IPS-NIHi11 (cell line): ENCODE results near the gene LIN7B.
"Not testable (repeated sequence)": the region's sequence is repeated elsewhere in the genome, so short reads cannot be mapped to it uniquely, and the experiment has no call there.

Experiments
- DNase-seq: peaks from one replicate; pipeline ENCODE4 v3.0.0; 2012; ENCODE audit warnings: mixed read lengths, low spot score

LIN7B gene

DNA sequence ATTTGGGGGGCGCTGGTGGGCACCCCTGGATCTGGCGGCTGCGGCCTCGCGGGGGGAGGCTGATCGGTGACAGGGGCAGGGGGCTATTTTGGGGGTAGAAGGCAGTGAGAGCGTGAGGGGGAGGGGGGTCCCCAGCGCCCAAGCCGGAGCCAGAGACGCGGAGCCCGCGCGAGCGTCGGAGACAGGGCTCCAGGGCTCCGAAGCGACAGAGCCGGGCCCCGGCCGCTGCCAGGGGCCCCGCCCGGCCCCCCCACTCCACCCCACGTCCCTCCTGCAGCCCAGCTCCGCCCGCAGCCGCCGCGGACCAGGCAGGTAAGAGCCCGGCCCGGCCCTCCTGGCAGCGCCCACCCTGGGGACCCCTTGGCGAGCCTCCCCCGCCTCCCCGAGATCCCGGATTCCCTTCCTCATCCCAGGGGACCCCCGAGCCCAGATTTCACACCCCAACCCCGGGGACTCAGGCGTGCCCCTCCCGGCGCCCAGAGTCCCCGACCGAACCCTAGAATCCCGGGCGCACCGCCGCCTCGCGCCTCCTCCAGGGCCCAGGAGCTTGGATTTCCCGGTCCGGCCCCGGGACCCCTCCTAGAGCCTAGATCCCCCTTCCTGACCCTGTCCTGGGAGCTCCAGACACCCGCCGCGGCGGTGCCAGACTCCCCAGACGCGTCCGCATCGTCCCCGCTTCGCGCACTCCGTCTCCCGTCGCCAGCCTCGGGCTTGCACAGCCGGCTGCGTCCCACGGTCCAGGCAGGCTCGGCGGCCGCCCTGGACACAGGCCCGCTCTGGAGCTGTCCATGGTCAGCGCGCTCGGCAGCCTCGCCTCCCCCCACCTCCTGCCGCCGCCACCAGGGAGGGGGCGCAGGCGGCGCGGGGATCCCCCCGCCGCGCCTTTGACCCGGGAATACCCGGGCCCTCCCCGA lies 5.5 kb downstream of the LIN7B start, which contains the start of gene PPFIA3:
PPFIA3 (plus strand) TSS at position 134 of the 914 bp plus-strand sequence. CDS start 8,330 bp downstream, outside the sequence.
- DNase-seq: peak; percentile 75

DNA sequence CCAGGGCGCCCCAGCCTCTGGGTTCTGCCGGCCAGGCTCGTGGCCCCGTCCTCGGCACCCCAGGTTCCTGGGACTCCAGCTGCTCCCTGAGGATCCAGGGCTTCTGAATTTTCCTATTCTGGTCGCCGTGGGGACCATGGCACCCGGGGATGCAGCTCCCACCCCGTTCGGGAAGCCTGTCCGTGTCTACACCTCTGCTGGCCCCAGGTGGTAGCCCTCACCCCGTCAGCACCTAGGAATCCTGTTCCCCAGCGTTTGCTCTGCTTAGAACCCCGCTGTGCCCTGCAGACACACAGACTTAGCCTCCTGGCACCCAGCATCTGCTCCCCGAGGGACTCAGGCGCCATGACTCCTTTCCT lies 6.1 kb downstream of the LIN7B start:
- DNase-seq: no peak

DNA sequence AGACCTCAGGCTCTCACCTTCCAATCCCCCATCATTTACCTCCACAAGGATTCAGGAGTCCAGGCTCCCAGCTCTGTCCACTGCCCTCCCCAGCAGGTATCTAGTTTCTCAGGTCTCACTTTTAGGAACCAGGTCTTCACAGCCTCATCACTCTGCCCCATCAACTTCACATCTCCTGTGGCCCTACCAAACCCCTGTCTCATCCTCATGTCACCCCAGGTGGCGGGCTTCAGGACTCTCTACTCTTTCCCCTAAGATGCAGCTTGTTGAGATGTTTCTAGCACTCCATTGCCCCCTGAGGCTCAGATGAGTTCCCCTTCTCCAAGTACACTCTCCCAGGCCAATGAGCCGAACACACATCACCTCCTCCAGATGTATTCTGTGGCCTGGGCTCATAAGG lies 6.7 kb downstream of the LIN7B start:
- DNase-seq: no peak

DNA sequence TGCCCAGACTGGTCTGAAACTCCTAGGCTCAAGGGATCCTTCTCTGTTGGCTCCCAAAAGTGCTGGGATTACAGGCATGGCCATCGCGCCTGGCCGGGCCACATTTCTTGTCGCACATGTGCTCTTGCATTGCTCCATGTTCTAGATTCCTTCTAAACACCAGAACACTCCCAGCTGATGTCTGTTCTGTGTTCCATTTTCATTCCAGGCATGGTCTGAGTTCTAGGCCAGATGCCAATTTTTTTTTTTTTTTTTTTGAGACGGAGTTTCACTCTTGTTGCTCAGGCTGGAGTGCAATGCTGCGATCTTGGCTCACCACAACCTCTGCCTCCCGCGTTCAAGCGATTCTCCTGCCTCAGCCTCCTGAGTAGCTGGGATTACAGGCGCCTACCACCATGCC lies 7.7 kb downstream of the LIN7B start:
- DNase-seq: not testable (repeated sequence)

DNA sequence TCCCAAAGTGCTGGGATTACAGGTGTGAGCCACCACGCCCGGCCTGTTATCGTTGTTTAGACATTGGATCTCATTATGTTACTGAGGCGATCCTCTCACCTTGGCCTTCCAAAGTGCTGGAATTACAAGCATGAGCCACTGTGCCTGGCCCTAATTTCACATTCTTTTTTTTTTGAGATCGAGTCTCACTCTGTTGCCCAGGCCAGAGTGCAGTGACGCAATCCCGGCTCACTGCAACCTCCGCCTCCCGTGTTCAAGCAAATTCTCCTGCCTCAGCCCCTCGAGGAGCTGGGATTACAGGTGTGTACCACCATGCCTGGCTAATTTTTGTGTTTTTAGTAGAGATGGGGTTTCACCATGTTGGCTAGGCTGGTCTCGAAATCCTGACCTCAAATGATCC lies 9.1 kb downstream of the LIN7B start:
- not testable (repeated sequence) for DNase-seq

DNA sequence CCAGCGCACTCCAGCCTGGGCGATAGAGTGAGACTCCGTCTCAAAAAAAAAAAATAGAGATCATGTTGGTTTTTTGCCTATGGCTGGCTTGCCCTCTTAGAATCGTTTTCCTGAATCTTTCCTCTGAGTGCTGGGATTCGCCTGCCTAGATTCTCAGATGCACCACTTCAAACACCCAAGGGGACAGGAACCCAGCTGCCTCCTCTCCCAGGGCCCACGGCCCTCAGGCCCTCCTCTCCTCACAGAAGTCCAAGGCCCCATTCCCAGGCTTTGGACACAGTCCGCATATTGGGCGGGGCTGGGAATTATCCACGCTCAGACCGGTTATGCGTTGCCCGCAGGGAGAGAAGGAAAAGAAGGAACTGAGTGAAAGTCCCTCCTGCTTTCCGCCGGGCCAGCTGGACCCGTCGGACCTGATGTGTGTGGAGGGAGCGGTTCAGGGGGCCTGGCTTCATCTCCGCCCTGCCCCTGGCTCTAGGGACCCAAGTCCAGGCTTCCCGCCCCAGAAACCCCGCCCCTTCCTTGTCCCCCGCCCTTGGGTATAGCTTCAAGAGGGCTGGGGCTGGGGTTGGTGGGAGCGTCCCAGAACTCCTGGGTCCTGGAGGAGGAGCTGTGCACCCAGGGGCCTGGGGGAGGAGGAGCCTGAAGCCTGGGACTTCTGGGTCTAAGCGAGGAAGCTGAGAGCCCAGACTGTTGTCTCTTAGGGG lies 11.0 kb downstream of the LIN7B start:
- peak; percentile 40 for DNase-seq

DNA sequence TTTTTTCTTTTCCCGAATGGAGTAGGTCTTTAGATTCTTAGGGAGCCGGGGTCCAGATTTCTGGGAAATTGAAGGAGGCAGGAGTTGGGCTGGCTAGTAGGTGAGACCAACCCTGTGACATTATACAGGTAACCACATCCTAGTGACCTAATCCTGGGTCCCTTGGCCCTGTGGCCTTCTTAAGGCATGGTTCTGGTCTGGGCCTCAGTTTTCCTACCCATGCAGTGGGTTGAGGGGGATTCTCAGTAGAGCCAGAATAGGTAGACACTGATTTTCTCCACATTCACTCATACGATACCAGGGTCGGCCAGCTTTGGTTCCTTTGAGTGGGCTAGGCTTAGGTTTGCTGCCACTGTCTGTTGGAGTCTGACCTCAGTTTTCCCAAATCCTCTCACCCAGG lies 12.4 kb downstream of the LIN7B start:
- DNase-seq: no peak

DNA sequence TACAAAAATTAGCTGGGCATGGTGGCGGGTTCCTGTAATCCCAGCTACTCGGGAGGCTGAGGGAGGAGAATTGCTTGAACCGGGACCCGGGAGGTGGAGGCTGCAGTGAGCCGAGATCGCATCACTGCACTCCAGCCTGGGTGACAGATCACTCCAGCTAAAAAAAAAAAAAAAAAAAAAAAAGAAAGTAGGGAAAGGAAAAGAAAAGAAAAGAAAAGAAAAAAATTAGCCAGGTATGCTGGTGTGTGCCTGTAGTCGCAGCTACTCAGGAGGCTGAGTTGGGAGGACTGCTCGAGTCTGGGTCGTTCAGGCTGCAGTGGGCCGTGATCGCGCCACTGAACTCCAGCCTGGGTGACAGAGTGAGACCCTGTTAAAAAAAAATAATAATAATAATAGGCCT lies 13.1 kb downstream of the LIN7B start:
- DNase-seq: not testable (repeated sequence)

DNA sequence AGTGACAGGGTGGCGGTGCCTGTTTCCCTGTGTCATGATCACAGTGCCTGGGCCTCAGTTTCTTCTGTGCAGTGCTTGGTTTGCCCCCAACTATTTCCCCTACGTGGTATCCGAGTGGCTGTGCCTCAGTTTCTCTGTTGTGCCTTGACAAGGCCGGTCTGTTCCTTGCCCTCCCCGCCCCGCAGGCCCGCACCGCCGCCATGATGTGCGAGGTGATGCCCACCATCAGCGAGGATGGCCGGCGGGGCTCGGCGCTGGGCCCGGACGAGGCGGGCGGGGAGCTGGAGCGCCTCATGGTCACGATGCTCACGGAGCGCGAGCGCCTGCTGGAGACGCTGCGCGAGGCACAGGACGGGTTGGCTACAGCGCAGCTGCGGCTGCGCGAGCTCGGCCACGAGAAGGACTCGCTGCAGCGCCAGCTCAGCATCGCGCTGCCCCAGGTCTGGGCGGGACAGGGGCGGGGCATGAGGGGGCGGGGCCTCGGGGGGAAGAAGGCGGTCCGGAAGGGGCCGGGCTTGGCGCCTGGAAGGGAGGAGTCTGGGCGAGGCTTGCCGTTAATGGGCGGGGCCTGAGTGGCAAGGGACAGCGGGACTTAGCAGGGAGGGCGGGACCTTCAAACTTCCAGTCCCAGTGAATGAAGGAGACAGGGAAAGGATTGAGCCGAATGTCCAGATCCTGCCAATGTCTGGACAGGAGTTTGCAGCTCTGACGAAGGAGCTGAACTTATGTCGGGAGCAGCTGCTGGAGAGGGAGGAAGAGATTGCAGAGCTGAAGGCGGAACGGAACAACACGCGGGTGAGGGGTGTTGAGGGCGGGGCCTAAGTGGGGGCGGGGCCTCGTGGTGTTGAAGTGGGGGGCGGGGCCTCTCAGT lies 13.7 kb downstream of the LIN7B start:
- peak; percentile 95 for DNase-seq

DNA sequence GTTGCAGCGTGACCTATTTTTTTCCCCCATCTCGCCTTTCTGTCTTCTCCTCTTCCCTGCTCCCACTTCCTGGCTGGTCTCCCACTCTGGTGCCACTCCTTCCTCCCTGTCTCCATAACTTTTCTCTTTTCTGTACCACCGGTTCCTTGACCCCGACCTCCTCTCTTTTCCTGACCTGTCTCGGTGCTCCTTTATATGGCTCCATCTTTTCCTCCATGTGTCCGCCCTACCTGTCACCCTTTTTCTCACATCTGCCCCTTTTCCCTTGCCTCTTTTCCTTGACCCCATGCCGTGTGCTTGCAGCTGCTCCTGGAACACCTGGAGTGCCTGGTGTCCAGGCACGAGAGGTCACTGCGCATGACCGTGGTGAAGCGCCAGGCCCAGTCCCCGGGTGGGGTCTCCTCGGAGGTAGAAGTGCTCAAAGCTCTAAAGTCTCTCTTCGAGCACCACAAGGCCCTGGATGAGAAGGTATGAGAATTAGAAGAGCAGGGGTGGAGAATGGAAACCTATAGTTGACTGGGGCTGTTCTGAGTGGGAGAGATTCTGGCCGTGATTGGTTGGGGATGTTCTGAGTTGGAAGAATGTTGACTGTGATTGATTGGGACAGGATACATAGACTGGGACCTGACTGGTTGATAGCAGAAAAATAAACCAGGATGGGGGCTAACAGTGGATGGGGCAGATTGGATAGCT lies 14.5 kb downstream of the LIN7B start:
- DNase-seq: no peak

DNA sequence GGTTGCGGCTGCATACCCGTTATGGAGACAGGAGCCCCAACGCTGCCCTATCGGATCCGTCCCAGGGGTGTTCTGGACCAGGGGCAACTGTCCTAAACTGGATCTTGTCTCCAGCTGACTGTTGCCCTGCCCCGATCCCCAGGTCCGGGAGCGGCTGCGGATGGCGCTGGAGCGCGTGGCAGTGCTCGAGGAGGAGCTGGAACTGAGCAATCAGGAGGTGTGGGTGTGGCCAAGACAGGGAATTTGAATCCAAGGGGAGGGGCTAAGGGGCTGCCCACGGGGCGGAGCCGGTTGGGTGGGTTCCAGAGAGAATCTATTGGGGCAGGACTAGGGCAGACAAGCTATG lies 15.0 kb downstream of the LIN7B start:
- peak; percentile 74 for DNase-seq

DNA sequence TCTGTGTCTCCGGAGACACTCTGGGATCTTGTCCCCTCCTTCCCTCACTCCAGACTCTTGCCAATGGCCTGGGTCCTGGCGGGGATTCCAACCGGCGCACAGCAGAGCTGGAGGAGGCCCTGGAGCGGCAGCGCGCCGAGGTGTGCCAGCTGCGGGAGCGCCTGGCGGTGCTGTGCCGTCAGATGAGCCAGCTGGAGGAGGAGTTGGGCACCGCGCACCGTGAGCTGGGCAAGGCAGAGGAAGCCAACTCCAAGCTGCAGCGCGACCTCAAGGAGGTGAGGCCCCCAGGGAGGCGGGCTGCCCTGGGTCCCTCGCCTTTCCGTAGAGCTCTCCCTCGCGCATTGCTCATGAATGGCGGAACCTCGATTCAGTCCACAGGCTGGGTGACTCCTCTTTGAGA lies 16.2 kb downstream of the LIN7B start:
- DNase-seq: no peak

DNA sequence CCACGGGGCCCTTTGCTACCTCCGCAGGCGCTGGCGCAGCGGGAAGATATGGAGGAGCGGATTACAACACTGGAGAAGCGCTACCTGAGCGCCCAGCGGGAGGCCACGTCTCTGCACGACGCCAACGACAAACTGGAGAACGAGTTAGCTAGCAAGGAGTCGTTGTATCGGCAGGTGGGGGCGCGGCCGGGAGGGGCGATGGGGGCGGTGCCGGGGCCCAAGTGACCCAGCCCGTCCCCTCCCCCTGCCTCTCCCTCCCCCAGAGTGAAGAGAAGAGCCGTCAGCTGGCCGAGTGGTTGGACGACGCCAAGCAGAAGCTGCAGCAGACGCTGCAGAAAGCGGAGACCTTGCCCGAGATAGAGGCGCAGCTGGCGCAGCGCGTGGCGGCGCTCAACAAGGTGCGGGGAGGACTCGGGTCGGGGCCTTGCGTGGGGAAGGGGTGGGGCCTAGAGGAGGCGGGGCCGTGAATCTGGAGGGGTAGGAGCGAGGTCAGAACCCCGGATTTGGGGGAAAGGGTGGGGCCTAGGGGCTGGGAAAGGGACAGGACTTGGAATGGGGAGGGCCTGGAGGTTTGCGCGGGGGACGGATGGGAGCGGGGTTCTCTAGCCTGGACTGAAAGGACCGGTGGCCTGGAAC lies 18.9 kb downstream of the LIN7B start:
- no peak for DNase-seq

DNA sequence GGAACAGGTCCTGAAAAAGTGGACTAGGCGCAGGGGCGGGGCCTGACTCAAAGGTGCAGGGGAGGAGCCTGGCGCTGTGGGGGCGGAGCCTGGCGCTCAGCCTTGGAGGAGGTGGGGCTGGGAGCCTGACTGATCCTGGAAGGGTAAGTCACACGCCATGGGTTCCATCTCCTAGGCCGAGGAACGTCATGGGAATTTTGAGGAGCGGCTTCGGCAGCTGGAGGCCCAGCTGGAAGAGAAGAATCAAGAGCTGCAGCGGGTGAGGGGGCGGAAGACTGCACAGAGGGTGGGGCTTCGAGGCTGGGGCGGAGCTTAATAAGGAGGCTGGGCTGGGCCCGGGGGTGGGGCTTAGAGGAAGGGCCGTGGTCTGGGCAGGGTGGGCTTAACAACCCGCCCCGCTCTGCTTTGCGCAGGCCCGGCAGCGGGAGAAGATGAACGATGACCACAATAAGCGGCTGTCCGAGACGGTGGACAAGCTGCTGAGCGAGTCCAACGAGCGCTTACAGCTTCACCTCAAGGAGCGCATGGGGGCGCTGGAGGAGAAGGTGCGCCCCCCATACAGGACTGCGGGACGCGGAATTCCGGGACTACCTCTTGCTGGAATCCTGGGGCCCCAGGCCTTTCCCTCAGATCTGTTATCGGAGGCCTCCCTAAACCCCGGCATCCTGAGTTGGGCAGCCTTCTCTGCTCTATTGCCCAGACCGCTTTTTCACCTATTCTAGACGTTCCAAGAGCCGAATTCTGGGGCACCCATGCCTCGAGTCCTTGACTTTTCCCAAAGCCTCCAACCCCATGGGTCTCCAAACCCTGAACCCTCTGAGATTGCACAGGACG lies 19.7 kb downstream of the LIN7B start:
- peak; percentile 78 for DNase-seq

DNA sequence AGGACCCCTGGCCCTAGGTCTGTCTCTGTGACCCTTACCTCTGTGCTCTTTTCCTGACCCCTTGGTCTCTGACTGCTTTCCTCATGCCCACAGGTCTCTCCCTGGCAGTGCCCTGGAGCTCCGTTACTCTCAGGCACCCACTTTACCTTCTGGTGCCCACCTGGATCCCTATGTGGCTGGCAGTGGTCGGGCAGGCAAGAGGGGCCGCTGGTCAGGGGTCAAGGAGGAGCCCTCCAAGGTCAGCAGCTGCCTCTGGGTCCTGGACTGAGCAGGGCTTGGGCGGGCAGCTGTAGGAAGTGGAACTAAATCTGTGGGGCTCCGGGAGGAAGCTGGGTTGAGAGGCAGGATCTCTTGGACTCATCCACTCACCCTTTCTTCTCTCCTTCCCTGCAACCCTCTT lies 21.5 kb downstream of the LIN7B start:
- DNase-seq: no peak

DNA sequence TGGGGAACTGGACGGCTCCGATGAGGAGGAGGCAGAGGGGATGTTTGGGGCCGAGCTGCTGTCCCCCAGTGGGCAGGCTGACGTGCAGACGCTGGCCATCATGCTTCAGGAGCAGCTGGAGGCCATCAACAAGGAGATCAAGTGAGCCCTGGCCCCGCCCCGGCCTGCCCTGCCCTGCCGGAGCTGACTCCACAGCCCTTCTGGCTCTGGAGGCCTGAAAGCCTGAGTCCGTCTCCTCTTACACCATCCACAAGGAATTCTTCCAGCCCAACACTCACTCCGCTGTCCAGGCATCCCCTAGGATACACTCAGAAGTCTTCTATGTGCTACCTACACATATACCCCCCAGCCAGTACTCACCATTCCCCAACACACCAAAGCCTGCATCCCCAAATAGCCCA lies 22.6 kb downstream of the LIN7B start:
- no peak for DNase-seq

DNA sequence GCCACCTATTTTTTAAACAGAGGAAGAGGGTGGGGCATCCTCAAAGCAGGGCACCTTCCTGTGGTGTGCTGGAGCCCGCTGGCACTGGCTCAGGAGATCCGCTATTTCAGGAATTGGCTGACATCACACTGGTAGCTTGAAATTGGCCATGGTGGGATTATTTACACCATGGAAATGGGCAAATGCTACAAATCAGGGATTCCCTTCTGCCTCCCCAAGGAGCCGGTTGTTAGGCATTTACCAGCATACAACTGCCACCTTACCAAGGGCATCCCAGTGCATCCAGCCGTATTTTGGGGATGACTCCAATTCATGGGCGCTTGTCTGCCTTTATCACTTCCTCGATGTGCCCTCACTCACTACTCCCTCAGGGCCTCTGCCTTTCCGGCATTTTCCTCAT lies 26.8 kb downstream of the LIN7B start:
- DNase-seq: no peak

DNA sequence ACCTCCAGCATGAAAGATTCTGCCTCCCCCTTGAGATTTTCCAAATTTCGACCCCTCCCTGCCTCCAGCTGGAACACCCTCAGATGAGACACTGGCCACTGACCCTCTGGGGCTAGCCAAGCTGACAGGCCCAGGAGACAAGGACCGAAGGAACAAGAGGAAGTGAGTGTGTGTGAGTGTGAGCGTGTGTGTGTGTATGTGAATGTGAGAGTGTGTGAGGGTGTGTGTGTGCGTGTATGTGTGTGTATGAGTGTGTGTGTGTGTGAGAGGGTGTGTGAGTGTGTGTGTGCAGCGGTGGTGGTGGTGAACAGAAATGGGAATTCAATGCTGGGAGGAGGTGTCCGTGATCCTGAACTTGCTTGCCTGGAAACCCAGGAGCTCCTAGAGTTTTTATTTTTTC lies 27.2 kb downstream of the LIN7B start:
- DNase-seq: no peak

DNA sequence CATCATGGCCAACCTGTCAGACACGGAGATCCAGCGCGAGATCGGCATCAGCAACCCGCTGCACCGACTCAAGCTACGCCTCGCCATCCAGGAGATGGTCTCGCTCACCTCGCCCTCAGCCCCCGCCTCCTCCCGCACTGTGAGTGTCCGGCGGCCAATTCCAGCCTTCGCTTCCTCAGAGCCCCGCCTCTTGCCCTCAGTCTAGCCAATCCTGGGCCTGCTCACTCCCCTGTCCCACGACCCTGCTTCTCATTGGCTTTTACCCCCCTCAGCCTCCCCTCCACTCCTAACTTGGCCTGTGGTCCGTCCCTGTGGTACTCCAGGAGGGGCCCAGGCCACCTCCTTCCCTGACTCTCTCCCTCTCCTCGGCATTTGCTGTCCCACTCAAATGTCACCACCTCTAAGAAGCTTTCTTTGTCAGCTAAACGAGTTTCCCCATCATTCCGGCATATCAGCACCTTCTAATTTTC lies 28.7 kb downstream of the LIN7B start:
- peak; percentile 90 for DNase-seq
